Left ventricle myocardium inferior (tissue), 1 donor: ENCODE results near the gene EP300. TPM values are rescaled to one million over a fixed set of nuclear protein-coding genes. Genes with fewer than 3 reads are reported as not detected.

Experiments used
- DNase-seq: peaks from one replicate; pipeline ENCODE4 v3.0.0-alpha.2; 2020
- H3K27ac ChIP-seq: fragments of 200-600 bp; replicated peaks from 2 replicates; pipeline ENCODE4 v1.8.0; 2021
- H3K27me3 ChIP-seq: fragments of 200-600 bp; 2 replicates; pipeline ENCODE4 v1.8.0; 2021; ENCODE audit warnings: low read depth
- H3K36me3 ChIP-seq: fragments of 200-600 bp; 2 replicates; pipeline ENCODE4 v1.8.0; 2021
- H3K4me1 ChIP-seq: fragments of 200-600 bp; 2 replicates; pipeline ENCODE4 v1.8.0; 2021
- H3K4me3 ChIP-seq: fragments of 200-600 bp; 2 replicates; pipeline ENCODE4 v1.8.0; 2021; ENCODE audit warnings: mild to moderate bottlenecking, moderate library complexity
- H3K9me3 ChIP-seq: fragments of 200-600 bp; replicated peaks from 2 replicates; pipeline ENCODE4 v1.8.0; 2021
- CTCF ChIP-seq: fragments of 200-600 bp; IDR thresholded peaks from 2 replicates; pipeline ENCODE4 v1.8.0; 2021; ENCODE audit warnings: antibody characterized with exemption, mild to moderate bottlenecking, borderline replicate concordance
- intact Hi-C: fragments of 100-400 bp; cut with micrococcal nuclease; formaldehyde crosslinking; loops from one replicate; pipeline ENCODE4 v1.11.0; 2022
- total RNA-seq: library from RNA; stranded (reverse); fragmentation: NEBNext Ultra II Directional; extraction: Animal tissue kit (Norgen Biotek cat#: 25700); gene quantifications from one replicate; pipeline ENCODE4 v1.2.1, GENCODE V29; 2021
- donor health status: DM: no; HTN: yes; CAD: no; lungs with severe emphysema.

EP300 gene
- total RNA-seq, 1 donor from 2014 or later: 26.2 TPM

GRCh38 chr22:41222846-41223507, 130.6 kb downstream of the EP300 start:
- H3K4me1 ChIP-seq: peaks cover 8% of the 10 kb centered on the region
- H3K9me3 ChIP-seq: no peaks in the 10 kb centered on the region
- no peaks in the 10 kb centered on the region for H3K27me3 ChIP-seq
- no peak overlapping the region for H3K4me3 ChIP-seq
- TF ChIP-seq CTCF: no peak
- H3K36me3 ChIP-seq: peaks cover 90% of the 10 kb centered on the region
- H3K27ac ChIP-seq: no peak overlapping the region
- intact Hi-C loops: no loop called here
- no peak for DNase-seq

GRCh38 chr22:41223535-41223934, 131.1 kb downstream of the EP300 start:
- peaks cover 2% of the 10 kb centered on the region for H3K4me1 ChIP-seq
- intact Hi-C loops: no loop called here
- H3K4me3 ChIP-seq: no peak overlapping the region
- TF ChIP-seq CTCF: no peak
- no peak overlapping the region for H3K27ac ChIP-seq
- no peaks in the 10 kb centered on the region for H3K27me3 ChIP-seq
- DNase-seq: no peak
- peaks cover 96% of the 10 kb centered on the region for H3K36me3 ChIP-seq
- H3K9me3 ChIP-seq: no peaks in the 10 kb centered on the region

- Histone ChIP-seq H3K9me3 (no peaks in the 10 kb centered on the region), H3K36me3 (peaks cover 65% of the 10 kb centered on the region), H3K4me1 (peaks cover 30% of the 10 kb centered on the region), H3K27ac (no peak overlapping the region), H3K4me3 (no peak overlapping the region), H3K27me3 (no peaks in the 10 kb centered on the region)
- intact Hi-C loops: no loop called here
- DNase-seq: no peak
- no peak for TF ChIP-seq CTCF
Observed at GRCh38 chr22:41226723-41227655, 134.6 kb downstream of the EP300 start.

GRCh38 chr22:41229215-41229614, 136.8 kb downstream of the EP300 start:
- no peak for TF ChIP-seq CTCF
- H3K27ac ChIP-seq: peak overlapping the region; percentile 71
- intact Hi-C loops: no loop called here
- no peaks in the 10 kb centered on the region for H3K9me3 ChIP-seq
- no peaks in the 10 kb centered on the region for H3K27me3 ChIP-seq
- no peak for DNase-seq
- H3K4me1 ChIP-seq: peaks cover 44% of the 10 kb centered on the region
- H3K36me3 ChIP-seq: peaks cover 43% of the 10 kb centered on the region
- H3K4me3 ChIP-seq: no peak overlapping the region

Other genes starting within 250 kb of the EP300 start
- 181 TPM for gene ST13, start 236.0 kb upstream of the EP300 start, total RNA-seq
- 28.7 TPM for gene XPNPEP3, start 235.4 kb upstream of the EP300 start, total RNA-seq
- not detected for gene DNAJB7, start 230.5 kb upstream of the EP300 start, total RNA-seq
- 69.7 TPM for gene RBX1, start 141.2 kb upstream of the EP300 start, total RNA-seq
- gene L3MBTL2, start 112.7 kb downstream of the EP300 start, total RNA-seq: 15.2 TPM
- 10.3 TPM for gene CHADL, start 148.3 kb downstream of the EP300 start, total RNA-seq
- gene RANGAP1, start 193.6 kb downstream of the EP300 start, total RNA-seq: 36.4 TPM
- gene ZC3H7B, start 208.9 kb downstream of the EP300 start, total RNA-seq: 39.1 TPM